GM21528 (cell line): ENCODE measurements around the gene APOF.
A peak's percentile ranks its signal among the peaks of the same experiment; 100 is the strongest.
"Not testable (repeated sequence)": the region's sequence is repeated elsewhere in the genome, so short reads cannot be mapped to it uniquely, and the experiment has no call there.

Source experiments
- ATAC-seq: cut with Tn5 transposase; IDR thresholded peaks from one replicate; pipeline ENCODE4 v1.9.1; 2021; ENCODE audit warnings: mild to moderate bottlenecking, moderate library complexity; ENCODE audit not compliant: unreplicated experiment, low FRiP score

APOF gene

GRCh38 chr12:56374726-56375597, 12.3 kb upstream of the APOF start:
- peak; percentile 36 for ATAC-seq

- no peak for ATAC-seq
Measured at GRCh38 chr12:56373515-56373914, 10.9 kb upstream of the APOF start.

GRCh38 chr12:56366948-56367347, 4.3 kb upstream of the APOF start:
- ATAC-seq = no peak

GRCh38 chr12:56361487-56362129, 1.0 kb downstream of the APOF start:
- no peak for ATAC-seq

GRCh38 chr12:56359851-56360767, 2.5 kb downstream of the APOF start, which contains the start of gene STAT2:
Gene STAT2, minus strand, starts transcription at chr12:56360107. Its CDS starts 3,536 bp downstream, at chr12:56356571.
- ATAC-seq = peak; percentile 95

GRCh38 chr12:56358836-56359532, 3.7 kb downstream of the APOF start:
- no peak for ATAC-seq

GRCh38 chr12:56351325-56351724, 11.3 kb downstream of the APOF start:
- no peak for ATAC-seq

GRCh38 chr12:56350662-56351061, 12.0 kb downstream of the APOF start:
- ATAC-seq = no peak

GRCh38 chr12:56348776-56349175, 13.9 kb downstream of the APOF start:
- no peak for ATAC-seq

- not testable (repeated sequence) for ATAC-seq
Measured at GRCh38 chr12:56347255-56347654, 15.4 kb downstream of the APOF start.

GRCh38 chr12:56346675-56347074, 16.0 kb downstream of the APOF start:
- no peak for ATAC-seq

GRCh38 chr12:56342290-56342689, 20.4 kb downstream of the APOF start:
- not testable (repeated sequence) for ATAC-seq

GRCh38 chr12:56341616-56342015, 21.0 kb downstream of the APOF start:
- no peak for ATAC-seq

- ATAC-seq = no peak
Measured at GRCh38 chr12:56339158-56339422, 23.6 kb downstream of the APOF start.

- no peak for ATAC-seq
Measured at GRCh38 chr12:56338308-56339157, 24.1 kb downstream of the APOF start, which contains the start of gene IL23A. Gene IL23A, plus strand, starts transcription at chr12:56338884. Its CDS starts 161 bp downstream, at chr12:56339045.

GRCh38 chr12:56337753-56338251, 24.9 kb downstream of the APOF start:
- no peak for ATAC-seq

GRCh38 chr12:56336361-56337167, 26.1 kb downstream of the APOF start:
- no peak for ATAC-seq

- not testable (repeated sequence) for ATAC-seq
Measured at GRCh38 chr12:56335527-56335926, 27.1 kb downstream of the APOF start.

GRCh38 chr12:56334490-56334793, 28.2 kb downstream of the APOF start:
- ATAC-seq = no peak
